Stimulated activated CD4-positive, alpha-beta T cell treated with anti-CD3 and anti-CD28 coated beads, TNF-alpha, amount 100 ng/mL, for 48 hours (primary cell): ENCODE measurements around the gene AP1AR.

ENCODE experiments used
- DNase-seq, 3 donors: peaks; one replicate each; pipeline ENCODE4 v3.0.0-alpha.2; 2020; ENCODE audit warnings: low read depth in 3 of 3

Gene AP1AR

DNA sequence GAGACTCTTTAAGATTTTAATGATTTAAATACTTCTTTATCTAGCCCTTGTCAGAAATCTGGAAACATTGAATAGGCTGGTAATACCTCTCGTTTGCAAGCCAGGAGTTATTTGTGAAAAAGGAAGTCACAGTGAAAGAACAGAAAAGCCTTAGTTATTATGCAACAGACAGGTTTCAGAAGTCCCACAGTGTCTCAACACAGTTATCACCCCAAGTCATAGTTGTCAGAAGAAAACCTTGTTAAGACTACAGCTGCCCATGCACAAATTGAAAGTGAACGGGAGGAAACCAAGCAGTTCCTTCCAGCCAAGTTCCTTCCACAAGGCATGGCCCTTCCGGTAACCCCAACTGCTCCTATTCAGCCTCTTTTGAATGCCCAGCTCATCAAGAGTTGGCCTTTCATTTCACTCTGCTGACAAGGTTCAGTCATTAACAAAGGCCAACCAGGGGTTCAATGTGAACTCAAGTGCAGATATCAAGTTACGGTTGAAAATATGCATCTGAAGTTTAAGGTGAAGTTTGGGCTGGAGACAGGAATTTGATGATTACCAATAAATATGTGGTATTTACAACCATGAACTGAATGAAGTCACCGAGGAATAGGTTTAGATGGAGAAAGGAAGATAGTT is 81.1 kb downstream of the AP1AR start:
- DNase-seq = no peak

DNA sequence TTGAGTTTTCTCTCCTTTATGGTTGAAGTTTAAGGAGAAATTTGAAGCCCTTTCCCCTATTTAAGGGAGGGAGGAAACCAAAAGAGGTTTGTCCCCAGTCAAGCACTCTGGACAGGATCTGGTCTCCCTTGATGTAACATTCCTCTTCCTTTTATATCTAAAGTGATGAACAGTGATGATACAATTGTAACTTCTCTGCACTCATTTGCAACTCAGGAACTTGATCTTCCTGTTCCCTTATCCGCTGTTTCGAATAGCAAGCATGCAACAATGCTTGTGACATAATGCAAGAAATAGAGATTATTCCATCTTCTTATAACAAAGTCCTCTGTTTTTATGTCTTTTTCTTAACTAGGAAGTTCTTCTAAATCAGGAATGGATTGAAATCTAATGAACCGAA is 83.9 kb downstream of the AP1AR start:
- DNase-seq = no peak

DNA sequence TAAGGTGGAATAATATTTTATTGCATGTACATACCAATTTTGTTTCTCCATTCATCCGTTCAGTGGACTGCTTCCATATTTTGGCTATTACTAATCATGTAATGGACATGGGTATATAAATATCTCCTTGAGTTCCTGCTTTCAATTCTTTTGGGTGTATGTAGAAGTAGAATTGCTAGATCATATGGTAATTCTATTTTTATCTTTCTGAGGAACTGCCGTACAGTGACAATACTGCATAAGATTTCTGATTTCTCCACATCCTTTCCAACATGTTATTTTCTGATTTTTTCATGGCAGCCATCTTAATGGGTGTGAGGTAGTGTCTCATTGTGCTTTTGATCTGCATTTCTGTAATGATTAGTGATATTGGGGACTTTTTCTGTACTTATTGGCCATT is 84.8 kb downstream of the AP1AR start:
- no peak for DNase-seq

DNA sequence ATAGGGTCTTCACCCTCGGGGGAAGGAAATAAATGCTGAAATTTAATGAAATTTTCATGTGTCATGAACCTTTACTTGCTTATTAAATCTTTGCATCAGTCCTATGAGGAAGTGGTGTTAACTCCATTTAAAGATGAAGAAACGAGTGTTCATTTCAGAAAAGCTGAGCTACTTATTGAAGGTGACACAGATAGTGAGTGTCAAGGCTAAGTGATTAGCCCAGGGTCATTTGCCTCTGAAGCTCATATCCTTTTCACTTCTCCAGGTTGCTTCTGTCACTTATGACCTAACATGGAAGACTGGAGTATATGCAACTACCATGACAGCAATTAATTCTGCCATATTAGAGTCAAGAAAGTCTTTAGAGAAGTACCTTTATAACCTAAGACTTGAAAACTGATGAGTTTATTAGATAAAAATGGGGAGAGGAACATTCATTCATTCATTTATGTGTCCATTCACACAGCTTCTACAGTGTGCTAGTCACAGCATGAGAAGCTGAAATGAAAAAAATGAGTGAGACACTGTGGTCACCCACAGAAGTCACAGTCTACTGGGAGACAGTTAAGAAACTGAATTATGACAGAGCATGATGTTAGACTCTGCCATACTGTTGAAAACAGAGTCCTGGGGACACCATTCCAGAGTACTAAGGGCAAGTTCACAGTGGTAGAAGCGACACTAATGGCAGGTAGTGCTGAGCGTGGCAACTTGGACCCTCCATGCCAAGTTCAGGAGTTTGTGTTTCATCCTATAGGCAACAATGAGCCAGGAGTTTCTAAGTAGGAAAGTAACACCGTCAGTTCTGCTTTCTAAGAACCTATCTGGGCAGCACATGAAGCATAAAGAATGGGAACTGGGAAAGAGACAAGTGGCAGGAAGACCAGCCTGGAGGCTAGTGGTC is 86.9 kb downstream of the AP1AR start:
- DNase-seq = no peak
